Thymus (tissue), 11 donors: ENCODE results near the gene KLK6. TPM values are rescaled to one million over a fixed set of nuclear protein-coding genes. Genes with fewer than 3 reads are reported as not detected.

Source experiments
- DNase-seq, 9 donors: peaks; one replicate each; pipeline ENCODE4 v3.0.0-alpha.2; 2013; ENCODE audit warnings: low spot score in 9 of 9, low read depth in 6 of 9, missing footprints in 1 of 9
- H3K27ac ChIP-seq, 2 donors: one replicate each; pipeline ENCODE4 v1.5.1; 2013; ENCODE audit warnings: control low read depth in 1 of 2, low read depth in 1 of 2, low read length in 1 of 2, mild to moderate bottlenecking in 1 of 2, moderate library complexity in 1 of 2
- H3K27me3 ChIP-seq, 2 donors: one replicate each; pipeline ENCODE4 v1.5.1; 2013; ENCODE audit warnings: low read length in 1 of 2; ENCODE audit not compliant: control insufficient read depth in 2 of 2, insufficient read depth in 1 of 2
- H3K36me3 ChIP-seq, 2 donors: one replicate each; pipeline ENCODE4 v1.5.1; 2013; ENCODE audit warnings: low read length in 1 of 2, mild to moderate bottlenecking in 1 of 2, moderate library complexity in 1 of 2; ENCODE audit not compliant: control insufficient read depth in 2 of 2, insufficient read depth in 2 of 2
- H3K4me1 ChIP-seq, 2 donors: one replicate each; pipeline ENCODE4 v1.5.1; 2013; ENCODE audit warnings: low read length in 2 of 2; ENCODE audit not compliant: control insufficient read depth in 2 of 2, insufficient read depth in 2 of 2
- H3K4me3 ChIP-seq, 2 donors: one replicate each; pipeline ENCODE4 v1.5.1; 2013; ENCODE audit warnings: low read length in 2 of 2, control low read depth in 1 of 2, mild to moderate bottlenecking in 1 of 2
- H3K9me3 ChIP-seq, 2 donors: one replicate each; pipeline ENCODE4 v1.5.1; 2013; ENCODE audit warnings: low read length in 1 of 2, mild to moderate bottlenecking in 1 of 2; ENCODE audit not compliant: control insufficient read depth in 2 of 2, insufficient read depth in 1 of 2
- WGBS: extraction: QIAGEN DNeasy Blood & Tissue Kit; methylation state at CpG from one replicate; pipeline ENCODE4 v1.1.7; 2013; 5-methylcytosine and 5-hydroxymethylcytosine counted together
- polyA plus RNA-seq: library from polyadenylated mRNA; stranded (reverse); fragments of 200-250 nt; gene quantifications from one replicate; pipeline ENCODE4 v1.2.3, GENCODE V29; 2013
- total RNA-seq: library from RNA; stranded (reverse); fragments of 120-200 nt; gene quantifications from one replicate; pipeline ENCODE4 v1.2.4, GENCODE V29; 2013
- donor health status: healthy.

The KLK6 gene
- total and polyA plus RNA-seq, 2 donors = 0.24 to 7.0 TPM

DNA sequence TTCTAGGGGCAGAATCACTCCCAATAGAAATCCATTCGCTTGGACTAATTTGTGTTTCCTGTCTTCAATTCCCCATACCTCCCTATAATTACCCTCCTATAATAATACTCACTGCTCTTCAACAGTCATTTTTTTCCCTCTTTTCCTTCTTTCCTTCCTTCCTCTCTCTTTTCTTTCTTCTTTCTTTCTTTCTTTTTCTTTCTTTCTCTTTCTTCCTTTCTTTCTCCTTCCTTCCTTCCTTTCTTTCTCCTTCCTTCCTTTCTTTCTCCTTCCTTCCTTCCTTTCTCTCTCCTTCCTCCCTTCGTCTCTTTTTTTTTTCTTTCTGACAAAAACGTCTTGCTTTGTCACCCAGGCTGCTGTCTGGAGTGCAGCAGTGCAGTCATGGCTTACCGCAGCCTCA lies 24.6 kb downstream of the KLK6 start:
- H3K36me3 ChIP-seq = no peaks in the 10 kb centered on the region
- DNase-seq = no peak
- H3K27ac ChIP-seq = no peak overlapping the region
- H3K9me3 ChIP-seq = no peaks in the 10 kb centered on the region
- H3K4me3 ChIP-seq = no peak overlapping the region
- 66% methylated on average over 4 of the region's 4 CpGs for WGBS
- no peaks in the 10 kb centered on the region for H3K4me1 ChIP-seq
- peaks cover 0 to under 1% of the 10 kb centered on the region in 2 donors for H3K27me3 ChIP-seq

DNA sequence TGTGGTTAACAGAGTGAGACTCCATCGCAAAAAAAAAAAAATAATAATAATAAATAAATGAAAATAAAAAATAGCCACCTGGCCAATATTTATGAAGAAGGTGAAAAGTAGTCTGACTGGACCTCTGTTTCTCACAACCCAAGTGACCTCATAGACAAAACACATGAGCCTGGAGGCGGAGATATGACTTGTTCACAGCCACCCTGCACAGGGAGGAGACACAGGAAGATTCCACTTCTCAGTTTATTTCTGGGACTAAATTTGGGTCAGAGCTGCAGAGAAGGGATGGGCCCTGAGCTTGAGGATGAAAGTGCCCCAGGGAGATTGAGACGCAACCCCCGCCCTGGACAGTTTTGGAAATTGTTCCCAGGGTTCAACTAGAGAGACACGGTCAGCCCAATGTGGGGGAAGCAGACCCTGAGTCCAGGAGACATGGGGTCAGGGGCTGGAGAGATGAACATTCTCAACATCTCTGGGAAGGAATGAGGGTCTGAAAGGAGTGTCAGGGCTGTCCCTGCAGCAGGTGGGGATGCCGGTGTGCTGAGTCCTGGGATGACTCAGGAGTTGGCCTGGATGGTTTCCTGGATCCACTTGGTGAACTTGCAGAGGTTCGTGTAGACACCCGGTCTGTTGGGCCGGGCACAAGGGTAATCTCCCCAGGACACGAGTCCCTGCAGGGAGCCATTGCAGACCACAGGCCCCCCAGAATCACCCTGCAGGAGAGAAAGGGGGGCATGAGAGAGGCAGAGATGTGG lies 26.1 kb downstream of the KLK6 start:
- H3K36me3 ChIP-seq = no peaks in the 10 kb centered on the region
- no peak overlapping the region for H3K4me3 ChIP-seq
- H3K27me3 ChIP-seq = no peaks in the 10 kb centered on the region
- H3K27ac ChIP-seq = no peak overlapping the region
- 91% methylated on average over 10 of the region's 10 CpGs for WGBS
- no peak for DNase-seq
- H3K4me1 ChIP-seq = no peaks in the 10 kb centered on the region
- peaks cover 0 to 3% of the 10 kb centered on the region in 2 donors for H3K9me3 ChIP-seq

DNA sequence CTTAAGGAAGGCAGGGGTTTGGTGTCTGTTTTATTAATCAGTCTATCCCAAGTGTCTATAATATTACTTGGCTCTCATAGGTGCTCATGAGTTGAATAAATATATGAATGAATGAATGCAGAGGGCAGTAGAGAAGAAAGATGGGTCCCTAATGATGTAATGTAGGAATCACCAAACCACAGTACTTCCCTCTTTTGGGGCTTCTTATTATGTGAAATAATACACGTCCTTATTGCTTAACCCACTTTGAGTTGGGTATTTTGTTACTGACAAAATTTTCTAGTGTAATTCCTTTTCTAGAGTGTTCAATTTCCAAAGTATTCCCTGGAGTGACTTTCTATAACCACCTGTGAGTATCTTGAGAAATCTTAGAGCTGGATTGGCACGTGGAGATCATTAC lies 29.8 kb downstream of the KLK6 start:
- no peaks in the 10 kb centered on the region for H3K4me1 ChIP-seq
- H3K27ac ChIP-seq = no peak overlapping the region
- H3K27me3 ChIP-seq = no peaks in the 10 kb centered on the region
- 80% methylated on average over 2 of the region's 2 CpGs for WGBS
- no peaks in the 10 kb centered on the region for H3K36me3 ChIP-seq
- peaks cover 0 to 3% of the 10 kb centered on the region in 2 donors for H3K9me3 ChIP-seq
- no peak overlapping the region for H3K4me3 ChIP-seq
- no peak for DNase-seq

DNA sequence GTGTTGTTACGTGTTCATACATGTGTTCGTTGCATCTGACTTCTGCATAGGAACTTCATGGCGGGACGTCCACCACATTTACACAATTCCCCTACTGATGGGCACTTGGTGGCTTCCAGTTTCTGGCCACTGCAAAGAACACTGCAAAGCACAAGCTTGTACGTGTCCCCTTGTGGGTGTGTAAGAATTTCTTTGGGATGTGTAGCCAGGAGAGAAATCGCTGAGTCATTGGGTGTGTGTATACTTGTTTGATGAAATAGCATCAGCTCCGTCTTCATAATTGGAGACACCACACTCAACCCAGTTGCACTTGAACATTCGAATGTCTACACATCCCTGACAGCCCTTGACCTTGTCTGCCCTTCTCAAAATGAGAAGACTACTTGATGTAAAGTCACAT lies 35.8 kb downstream of the KLK6 start:
- 82% methylated on average over 8 of the region's 8 CpGs for WGBS
- Histone ChIP-seq H3K9me3 (no peaks in the 10 kb centered on the region), H3K27ac (no peak overlapping the region), H3K27me3 (peaks cover 0 to 4% of the 10 kb centered on the region in 2 donors), H3K4me3 (no peak overlapping the region), H3K36me3 (no peaks in the 10 kb centered on the region), H3K4me1 (no peaks in the 10 kb centered on the region)
- DNase-seq = no peak

DNA sequence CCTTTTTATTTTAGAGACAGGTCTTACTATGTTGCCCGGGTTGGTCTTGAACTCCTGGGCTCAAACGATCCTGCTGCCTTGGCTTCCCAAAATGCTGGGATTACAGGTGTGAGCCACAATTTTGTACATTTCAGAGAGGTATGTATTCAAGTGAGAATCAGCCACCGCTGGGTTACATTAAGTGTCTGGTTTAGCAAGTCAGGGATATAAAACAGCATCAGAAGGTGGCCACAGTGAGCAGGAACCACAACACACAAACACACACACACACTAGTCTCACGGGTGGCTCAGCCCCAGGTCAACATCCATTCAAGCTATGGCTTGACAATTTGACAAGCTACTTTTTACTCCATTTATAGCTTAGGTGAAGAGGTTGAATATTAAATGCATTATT lies 36.7 kb downstream of the KLK6 start:
- H3K27me3 ChIP-seq = peaks cover 0 to 4% of the 10 kb centered on the region in 2 donors
- no peak overlapping the region for H3K27ac ChIP-seq

DNA sequence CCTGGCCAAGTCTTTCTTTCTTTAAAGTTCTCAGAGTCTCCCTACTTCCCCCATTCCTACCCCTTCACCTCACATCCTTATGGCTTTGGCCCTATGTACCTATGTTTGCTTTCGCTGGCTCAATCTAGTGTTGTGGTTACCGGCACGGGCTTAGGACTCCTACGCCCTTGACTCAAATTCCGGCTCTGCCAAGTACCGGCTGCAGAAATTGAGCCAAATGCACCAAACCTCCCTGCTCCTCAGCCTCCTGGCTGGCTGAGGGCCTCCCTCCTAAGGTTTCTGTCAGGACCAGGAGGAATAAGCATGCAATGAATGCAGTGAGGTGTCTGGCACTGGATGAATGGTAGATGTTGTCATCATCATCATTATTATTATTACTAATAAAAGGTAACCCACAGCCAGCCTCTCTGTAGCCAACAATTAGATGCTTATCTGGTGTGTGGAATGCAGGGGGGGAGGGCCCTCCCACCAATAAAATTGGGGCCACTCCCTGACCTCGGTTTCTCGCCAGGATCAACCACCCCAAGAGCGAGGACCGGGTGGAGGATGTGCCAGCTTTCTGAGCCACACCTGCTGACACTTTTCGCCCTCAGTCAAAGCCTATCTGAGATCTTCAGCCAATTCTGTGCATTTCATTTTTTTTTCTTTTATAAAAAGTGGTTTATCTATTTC lies 37.2 kb downstream of the KLK6 start:
- Histone ChIP-seq H3K27ac (no peak overlapping the region), H3K4me1 (no peaks in the 10 kb centered on the region), H3K27me3 (peaks cover 0 to 4% of the 10 kb centered on the region in 2 donors), H3K4me3 (no peak overlapping the region), H3K9me3 (no peaks in the 10 kb centered on the region), H3K36me3 (no peaks in the 10 kb centered on the region)
- 90% methylated on average over 11 of the region's 11 CpGs for WGBS
- no peak for DNase-seq

More for the DNA sequence above, 36.7 kb downstream of the KLK6 start:
- H3K4me1 ChIP-seq = no peaks in the 10 kb centered on the region
- no peaks in the 10 kb centered on the region for H3K9me3 ChIP-seq
- no peaks in the 10 kb centered on the region for H3K36me3 ChIP-seq
- no peak overlapping the region for H3K4me3 ChIP-seq
- 73% methylated on average over 4 of the region's 4 CpGs for WGBS
- no peak for DNase-seq

DNA sequence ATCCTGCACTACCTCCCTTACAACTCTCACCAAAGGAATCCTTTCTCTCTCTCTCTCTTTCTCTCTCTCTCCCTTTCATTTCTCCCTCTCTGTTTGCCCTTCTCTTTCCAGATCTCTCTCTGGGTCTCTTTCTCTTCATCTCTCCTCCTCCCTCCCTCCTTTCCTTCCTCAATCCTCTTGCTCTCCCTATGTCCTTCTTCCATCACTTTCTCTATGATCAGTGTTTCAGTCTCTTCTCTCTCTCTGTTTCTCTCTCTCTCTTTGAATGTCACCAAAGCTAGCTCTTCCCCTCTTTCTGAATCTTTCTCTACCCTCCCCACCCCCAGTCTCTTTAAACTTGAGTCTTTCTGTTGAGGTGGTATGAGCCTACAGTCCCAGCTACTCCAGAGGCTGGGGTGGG lies 38.4 kb downstream of the KLK6 start:
- no peaks in the 10 kb centered on the region for H3K9me3 ChIP-seq
- no peaks in the 10 kb centered on the region for H3K4me1 ChIP-seq
- no peaks in the 10 kb centered on the region for H3K36me3 ChIP-seq
- peaks cover 0 to 4% of the 10 kb centered on the region in 2 donors for H3K27me3 ChIP-seq
- no peak for DNase-seq
- no peak overlapping the region for H3K27ac ChIP-seq
- H3K4me3 ChIP-seq = no peak overlapping the region

DNA sequence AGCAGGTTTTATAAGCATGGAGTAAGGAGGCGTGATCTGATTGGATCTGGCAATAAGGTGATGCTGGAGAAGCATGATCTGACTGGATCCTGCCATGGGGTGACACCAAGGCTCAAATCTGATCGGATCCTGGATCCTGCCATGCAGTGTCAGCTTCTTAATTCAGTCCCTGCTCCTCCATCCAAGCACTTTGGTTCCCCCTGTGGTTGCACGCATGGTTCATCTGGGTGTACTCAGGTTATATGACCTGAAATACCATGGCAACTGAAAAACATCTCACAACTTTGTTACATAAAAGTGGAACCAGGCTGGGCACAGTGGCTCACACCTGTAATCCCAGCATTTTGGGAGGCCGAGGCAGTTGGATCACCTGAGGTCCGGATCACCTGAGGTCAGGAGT lies 40.6 kb downstream of the KLK6 start:
- Histone ChIP-seq H3K36me3 (no peaks in the 10 kb centered on the region), H3K27me3 (peaks cover 0 to 4% of the 10 kb centered on the region in 2 donors), H3K27ac (no peak overlapping the region), H3K4me3 (no peak overlapping the region), H3K4me1 (no peaks in the 10 kb centered on the region), H3K9me3 (no peaks in the 10 kb centered on the region)
- no peak for DNase-seq
- WGBS = 86% methylated on average over 5 of the region's 5 CpGs

DNA sequence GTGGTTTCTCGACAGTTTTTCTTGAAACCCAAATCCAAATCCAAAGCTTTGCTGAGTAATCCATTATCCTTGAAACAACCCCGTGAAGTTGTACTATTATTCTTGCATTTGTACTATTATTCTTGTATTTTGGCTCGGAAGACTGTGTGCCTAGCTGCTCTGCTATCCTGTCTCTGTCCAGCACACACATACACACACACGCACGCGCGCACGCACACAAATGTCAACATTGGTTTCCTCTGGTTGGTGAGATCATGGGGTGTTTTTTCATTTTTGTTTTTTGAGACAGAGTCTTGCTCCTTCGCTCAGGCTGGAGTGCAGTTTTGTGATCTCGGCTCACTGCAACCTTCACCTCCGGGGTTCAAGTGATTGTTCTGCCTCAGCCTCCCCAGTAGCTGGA lies 43.2 kb downstream of the KLK6 start:
- Histone ChIP-seq H3K4me1 (peaks cover 0 to 2% of the 10 kb centered on the region in 2 donors), H3K27me3 (peaks cover 2 to 9% of the 10 kb centered on the region in 2 donors), H3K27ac (no peak overlapping the region), H3K9me3 (no peaks in the 10 kb centered on the region), H3K36me3 (no peaks in the 10 kb centered on the region), H3K4me3 (no peak overlapping the region)
- no peak for DNase-seq
- 85% methylated on average over 11 of the region's 11 CpGs for WGBS
